Loucy (cell line): Measurements from ENCODE around the gene BANP.
"Not testable (repeated sequence)": the region's sequence is repeated elsewhere in the genome, so short reads cannot be mapped to it uniquely, and the experiment has no call there.

ENCODE experiments used
- H2AFZ ChIP-seq: fragments of 200-600 bp; sonication (generic); 2 replicates; pipeline ENCODE4 v1.6.0; 2016; ENCODE audit warnings: antibody characterized with exemption, mild to moderate bottlenecking, low read length, moderate library complexity
- H3F3A ChIP-seq: fragments of 200-600 bp; 2 replicates; pipeline ENCODE4 v1.6.0; 2016; ENCODE audit warnings: antibody characterized with exemption, low read depth, mild to moderate bottlenecking
- H3K27me3 ChIP-seq: fragments of 200-600 bp; sonication (generic); 2 replicates; pipeline ENCODE4 v1.6.1; 2014; ENCODE audit warnings: low read length, mild to moderate bottlenecking; ENCODE audit not compliant: insufficient read depth, poor library complexity, severe bottlenecking
- H3K36me3 ChIP-seq: fragments of 200-600 bp; sonication (generic); 2 replicates; pipeline ENCODE4 v1.6.1; 2016; ENCODE audit warnings: low read length; ENCODE audit not compliant: insufficient read depth
- H3K4me1 ChIP-seq: fragments of 200-600 bp; sonication (generic); 2 replicates; pipeline ENCODE4 v1.5.1; 2014; ENCODE audit warnings: low read length, mild to moderate bottlenecking; ENCODE audit not compliant: insufficient read depth, poor library complexity, severe bottlenecking
- H3K4me2 ChIP-seq: fragments of 200-600 bp; sonication (generic); 2 replicates; pipeline ENCODE4 v1.6.0; 2014; ENCODE audit warnings: antibody characterized with exemption, low read length, low read depth, mild to moderate bottlenecking; ENCODE audit not compliant: poor library complexity, severe bottlenecking
- H3K4me3 ChIP-seq: fragments of 200-600 bp; sonication (generic); 2 replicates; pipeline ENCODE4 v1.5.1; 2014; ENCODE audit warnings: low read length, mild to moderate bottlenecking, mixed read lengths; ENCODE audit not compliant: poor library complexity, severe bottlenecking
- H3K79me2 ChIP-seq: fragments of 200-600 bp; sonication (generic); 2 replicates; pipeline ENCODE4 v1.6.1; 2014; ENCODE audit warnings: low read length; ENCODE audit not compliant: insufficient read depth
- H3K9ac ChIP-seq: fragments of 200-600 bp; sonication (generic); 2 replicates; pipeline ENCODE4 v1.6.0; 2014; ENCODE audit warnings: mild to moderate bottlenecking, low read depth, low read length, moderate library complexity; ENCODE audit not compliant: poor library complexity, severe bottlenecking
- H3K9me2 ChIP-seq: fragments of 200-600 bp; sonication (generic); replicated peaks from 2 replicates; pipeline ENCODE4 v1.6.1; 2016; ENCODE audit warnings: low read depth, low read length, mixed read lengths
- H3K9me3 ChIP-seq: fragments of 200-600 bp; sonication (generic); 2 replicates; pipeline ENCODE4 v1.6.1; 2014; ENCODE audit warnings: mild to moderate bottlenecking, antibody characterized with exemption, low read length, low read depth; ENCODE audit not compliant: insufficient read depth
- H4K20me1 ChIP-seq: fragments of 200-600 bp; sonication (generic); 2 replicates; pipeline ENCODE4 v1.6.0; 2014; ENCODE audit warnings: antibody characterized with exemption, low read length, mild to moderate bottlenecking; ENCODE audit not compliant: insufficient read depth, poor library complexity, severe bottlenecking
- CTCF ChIP-seq: fragments of 200-600 bp; sonication (generic); conservative IDR thresholded peaks from 2 replicates; pipeline ENCODE4 v1.5.1; 2014; ENCODE audit warnings: mild to moderate bottlenecking, antibody characterized with exemption, low read length
- EZH2phosphoT487 ChIP-seq: fragments of 200-600 bp; IDR thresholded peaks from 2 replicates; pipeline ENCODE4 v1.6.1; 2018; ENCODE audit warnings: antibody characterized with exemption, mild to moderate bottlenecking, moderate library complexity, borderline replicate concordance

Gene BANP

GRCh38 chr16:88019821-88020515 lies 68.7 kb downstream of the BANP start:
- H3K27me3 ChIP-seq = no peaks in the 10 kb centered on the region
- H3K4me2 ChIP-seq = no peak overlapping the region
- no peaks in the 10 kb centered on the region for H3K36me3 ChIP-seq

GRCh38 chr16:88020516-88020885 lies 69.3 kb downstream of the BANP start:
- Histone ChIP-seq H3K9me3 (no peaks in the 10 kb centered on the region), H3K9me2 (no peaks in the 10 kb centered on the region), H3K4me1 (no peaks in the 10 kb centered on the region), H4K20me1 (no peaks in the 10 kb centered on the region), H3K27me3 (no peaks in the 10 kb centered on the region), H3K9ac (no peak overlapping the region), H3K4me2 (no peak overlapping the region), H3K36me3 (no peaks in the 10 kb centered on the region), H2AFZ (no peak overlapping the region), H3K79me2 (no peaks in the 10 kb centered on the region), H3K4me3 (no peak overlapping the region), H3F3A (no peaks in the 10 kb centered on the region)
- TF ChIP-seq CTCF = no peak
- no peak for TF ChIP-seq EZH2phosphoT487

More at GRCh38 chr16:88019821-88020515, 68.7 kb downstream of the BANP start:
- H2AFZ ChIP-seq = no peak overlapping the region
- no peaks in the 10 kb centered on the region for H3K9me3 ChIP-seq
- H3K9me2 ChIP-seq = no peaks in the 10 kb centered on the region
- no peaks in the 10 kb centered on the region for H3K4me1 ChIP-seq
- no peak overlapping the region for H3K9ac ChIP-seq
- TF ChIP-seq EZH2phosphoT487 = no peak
- no peak for TF ChIP-seq CTCF
- H3K4me3 ChIP-seq = no peak overlapping the region
- H3K79me2 ChIP-seq = no peaks in the 10 kb centered on the region
- no peaks in the 10 kb centered on the region for H4K20me1 ChIP-seq
- H3F3A ChIP-seq = no peaks in the 10 kb centered on the region

GRCh38 chr16:88021041-88021970 lies 70.1 kb downstream of the BANP start:
- not testable (repeated sequence) for H3K27me3 ChIP-seq, H3K4me1 ChIP-seq, H3K9me3 ChIP-seq, H3K9me2 ChIP-seq, H3K4me2 ChIP-seq, H3K9ac ChIP-seq, H4K20me1 ChIP-seq, H3K79me2 ChIP-seq, H3F3A ChIP-seq, H2AFZ ChIP-seq, H3K36me3 ChIP-seq, H3K4me3 ChIP-seq
